ENCODE measurements around the gene NDUFA5.
A peak's percentile ranks its signal among the peaks of the same experiment; 100 is the strongest.

NDUFA5 gene

DNA sequence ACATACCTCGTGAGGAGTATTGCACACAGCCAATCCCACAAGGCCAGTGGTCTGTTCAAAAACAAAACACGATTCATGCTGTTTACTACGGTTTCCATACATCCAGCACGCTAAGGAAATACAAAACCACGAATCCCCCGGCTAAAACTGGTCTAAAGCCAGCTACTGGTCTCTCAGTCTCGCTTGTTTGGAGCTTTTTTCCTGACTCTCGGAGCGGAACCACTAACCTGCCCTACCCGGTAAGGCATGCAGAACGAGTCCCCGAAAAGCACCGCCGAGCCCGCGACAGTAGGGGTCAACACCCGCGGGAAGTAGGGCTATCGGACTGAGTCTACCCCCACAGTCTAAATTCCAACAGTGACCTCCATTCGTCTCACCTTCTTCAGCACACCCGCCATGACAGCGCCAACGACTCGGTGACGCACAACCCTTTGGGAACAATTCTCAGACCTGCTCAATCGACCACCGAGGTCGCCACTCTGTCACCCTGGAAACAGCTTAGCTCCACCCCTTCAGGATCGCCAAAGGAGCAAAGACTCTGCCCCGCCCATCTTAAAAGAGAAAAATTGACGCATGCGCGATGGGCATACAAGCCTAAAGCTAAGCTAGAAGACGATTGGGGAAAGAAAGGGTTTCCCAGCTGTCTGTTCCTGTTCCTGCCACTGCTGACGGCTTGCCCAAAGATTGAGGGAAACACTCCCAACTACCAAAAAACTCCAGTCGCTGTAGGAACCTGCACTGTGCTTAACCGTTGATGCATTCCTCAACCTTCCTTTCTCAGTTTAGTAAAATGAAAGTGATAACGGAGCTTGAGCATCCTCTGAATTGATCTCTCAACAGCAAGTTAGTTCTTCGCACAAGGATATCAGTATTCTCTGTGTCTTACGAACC, at the start of gene NDUFA5:
TSS of gene NDUFA5 (minus strand) at position 421 of the 891 bp plus-strand sequence. CDS start at position 398, 23 bp downstream.
- peak; percentile 100 for DNase-seq (ENCODE audit: low spot score)

GRCh38 chr7:123604739-123605138, 47.1 kb upstream of the NDUFA5 start:
- DNase-seq (ENCODE audit: low spot score): no peak

- DNase-seq (ENCODE audit: low spot score): no peak
Observed at GRCh38 chr7:123602648-123603047, 45.0 kb upstream of the NDUFA5 start.

GRCh38 chr7:123601530-123601929, 43.9 kb upstream of the NDUFA5 start, which contains the start of gene ASB15:
Gene ASB15 (plus strand): TSS chr7:123601821. CDS start chr7:123614503, 12,682 bp downstream.
- DNase-seq (ENCODE audit: low spot score): no peak

DNA sequence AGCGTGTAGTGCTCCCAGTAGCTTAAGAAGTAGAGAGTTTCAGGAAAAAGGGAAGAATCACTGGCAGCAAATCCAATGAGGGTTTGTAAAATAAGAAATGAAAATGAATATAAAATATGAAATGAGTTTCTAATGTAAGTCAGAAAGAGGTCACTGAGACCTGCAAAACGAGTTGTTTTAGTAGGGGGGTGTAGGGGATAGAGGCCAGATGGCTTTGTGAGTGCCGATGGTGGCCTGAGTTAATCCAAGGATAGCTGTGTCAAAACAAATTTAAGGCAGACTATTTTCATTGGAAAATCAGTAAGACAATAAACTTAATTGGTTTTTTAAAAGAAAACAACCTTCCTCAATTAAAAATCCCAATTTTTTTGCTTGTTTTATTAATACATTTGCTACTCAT, 43.3 kb upstream of the NDUFA5 start:
- DNase-seq (ENCODE audit: low spot score): no peak

DNA sequence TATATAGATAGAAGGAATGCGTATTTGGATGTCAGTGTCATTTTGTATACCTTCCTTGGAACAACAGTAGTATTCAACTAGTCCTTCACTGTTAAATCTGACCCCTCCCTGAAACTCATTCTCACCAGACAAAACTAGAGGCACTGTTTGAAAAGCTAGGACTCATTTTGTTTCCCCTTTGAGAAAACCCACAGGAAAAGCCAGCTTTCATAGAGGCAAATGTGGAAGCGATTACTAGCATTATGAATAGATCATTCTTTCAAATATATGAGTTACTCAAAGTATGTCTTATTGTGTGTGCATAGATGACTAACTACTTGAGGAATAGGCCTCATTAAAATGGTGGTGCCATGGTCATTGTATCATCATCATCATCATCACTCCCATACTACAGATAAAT, 42.1 kb upstream of the NDUFA5 start:
- DNase-seq (ENCODE audit: low spot score): no peak

DNA sequence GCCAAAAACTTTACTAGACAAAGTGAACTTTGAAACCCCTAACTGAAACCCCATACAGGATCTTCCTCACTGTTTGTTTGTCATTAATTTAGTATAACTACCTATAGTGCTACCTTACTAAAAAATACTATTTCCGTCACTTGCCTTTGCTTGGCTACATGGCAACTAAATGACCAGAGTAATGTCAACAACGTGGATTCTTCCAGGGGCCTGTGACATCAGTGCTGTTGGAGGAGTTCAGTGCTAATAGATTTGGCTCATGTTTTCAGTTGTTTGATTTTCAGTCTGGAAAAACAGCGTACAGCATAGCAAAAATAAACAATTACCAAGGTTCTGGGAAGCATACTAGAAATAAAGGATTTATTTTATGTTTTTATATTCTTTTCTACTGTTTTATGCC, 41.0 kb upstream of the NDUFA5 start:
- DNase-seq (ENCODE audit: low spot score): no peak

DNA sequence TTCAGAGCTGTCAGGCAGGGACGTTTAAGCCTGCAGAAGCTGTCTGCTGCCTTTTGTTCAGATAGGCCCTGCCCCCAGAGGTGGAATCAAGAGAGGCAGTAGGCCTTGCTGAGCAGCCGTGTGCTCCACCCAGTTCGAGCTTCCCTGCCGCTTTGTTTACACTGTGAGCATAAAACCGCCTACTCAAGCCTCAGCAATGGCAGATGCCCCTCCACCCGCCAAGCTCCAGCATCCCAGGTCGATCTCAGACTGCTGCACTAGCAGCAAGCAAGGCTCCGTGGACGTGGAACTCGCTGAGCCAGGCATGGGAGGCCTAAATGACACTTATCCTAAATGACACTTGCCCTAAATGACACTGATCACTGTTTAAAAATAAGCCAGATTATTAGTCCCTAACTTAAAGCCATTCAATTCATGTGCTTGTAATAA, 37.2 kb upstream of the NDUFA5 start:
- DNase-seq (ENCODE audit: low spot score): no peak

- DNase-seq (ENCODE audit: low spot score): no peak
Observed at GRCh38 chr7:123588376-123588775, 30.8 kb upstream of the NDUFA5 start.

DNA sequence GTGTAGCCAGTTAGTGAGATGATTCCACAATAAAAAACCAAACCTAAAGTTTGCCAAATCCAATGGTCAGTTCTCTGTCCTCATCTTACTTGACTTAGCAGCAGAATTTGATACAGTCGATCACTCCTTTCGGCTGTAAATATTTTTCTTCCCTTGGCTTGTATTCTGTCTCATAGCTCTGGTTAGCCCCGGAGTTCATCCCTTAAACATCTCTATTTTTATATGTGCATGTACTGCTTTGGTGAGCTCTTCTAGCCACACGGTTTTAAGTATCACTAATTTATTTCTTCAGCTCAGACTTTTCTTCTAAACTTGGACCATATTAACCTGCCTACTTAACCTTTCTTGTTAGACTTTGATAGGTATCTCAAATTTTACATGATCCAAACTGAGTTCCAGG, 26.2 kb upstream of the NDUFA5 start:
- no peak for DNase-seq (ENCODE audit: low spot score)

DNA sequence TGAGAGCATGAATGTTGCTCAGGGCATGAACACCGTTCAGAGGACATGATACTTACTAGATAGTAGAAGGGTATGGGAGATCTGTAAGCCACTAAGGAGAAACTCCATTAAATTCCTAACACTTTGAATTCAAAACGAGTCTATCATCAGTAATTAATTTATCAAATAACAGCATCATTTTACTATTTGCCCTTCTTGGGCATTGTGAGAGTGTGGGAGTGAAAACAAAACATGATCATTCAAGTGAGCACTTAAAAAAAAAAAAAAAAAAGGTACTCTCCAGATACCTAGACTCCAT, 23.5 kb upstream of the NDUFA5 start:
- DNase-seq (ENCODE audit: low spot score): no peak

DNA sequence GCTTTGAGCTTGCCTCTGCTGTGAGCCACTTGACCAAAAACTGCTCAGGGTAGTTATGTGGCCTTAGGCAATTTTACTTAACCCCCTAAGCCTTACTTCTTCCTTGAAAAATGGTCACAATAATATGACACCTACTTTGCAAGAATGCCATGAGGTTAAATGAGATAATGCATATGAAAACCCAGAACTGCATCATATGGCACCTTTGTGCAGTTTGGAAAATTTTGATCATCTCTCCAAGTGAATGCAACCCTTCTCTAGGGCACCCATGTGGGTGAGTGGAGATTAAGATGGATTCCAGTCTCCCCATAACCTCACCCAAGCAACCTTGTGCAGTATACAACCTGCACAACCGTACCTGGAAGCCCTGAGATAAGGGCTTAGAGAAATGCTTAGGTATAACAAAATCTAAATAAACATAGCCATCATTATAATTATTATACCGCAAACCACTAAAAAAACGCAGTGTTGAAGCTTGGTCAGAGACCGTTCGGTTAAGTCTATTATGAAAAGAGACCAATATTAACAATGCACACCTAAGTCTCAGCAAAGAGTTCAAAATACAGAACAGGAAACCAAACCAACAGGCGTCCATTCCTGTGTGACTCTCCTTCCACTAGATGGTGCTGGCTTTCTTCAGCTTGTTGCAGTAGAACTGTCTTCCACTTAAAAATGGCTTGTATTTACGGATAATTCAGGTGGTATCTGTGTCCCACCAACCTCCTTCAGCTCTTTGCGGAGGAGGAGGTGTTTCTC, 23.0 kb upstream of the NDUFA5 start:
- peak; percentile 76 for DNase-seq (ENCODE audit: low spot score)

GRCh38 chr7:123579416-123579815, 21.8 kb upstream of the NDUFA5 start:
- DNase-seq (ENCODE audit: low spot score): no peak

DNA sequence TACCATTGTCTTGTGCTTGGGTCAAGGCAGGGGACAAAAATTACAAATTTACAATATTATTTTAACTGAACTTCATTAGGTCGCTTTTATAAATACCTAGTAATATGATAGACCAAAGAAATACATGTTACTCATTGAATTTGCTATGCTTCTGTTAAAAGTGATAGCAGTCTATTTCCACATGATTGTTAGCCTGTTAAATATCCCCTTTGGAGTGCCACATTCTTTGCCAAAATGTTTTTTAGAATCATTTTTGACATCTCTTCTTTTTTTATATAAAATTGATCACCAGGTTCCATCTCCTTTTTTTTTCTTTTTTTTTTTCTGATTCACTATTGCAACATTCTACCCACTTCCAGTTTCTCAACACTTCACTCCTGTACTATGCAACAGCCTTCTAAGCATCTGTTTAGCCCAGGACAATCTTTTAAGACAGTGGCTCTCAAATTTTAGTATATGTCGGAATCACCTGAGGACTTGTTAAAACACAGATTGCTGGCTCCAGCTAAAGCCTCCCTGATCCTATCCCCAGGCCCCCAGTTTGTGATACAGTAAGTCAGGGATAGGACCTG, 16.4 kb upstream of the NDUFA5 start:
- DNase-seq (ENCODE audit: low spot score): no peak

- no peak for DNase-seq (ENCODE audit: low spot score)
Observed at GRCh38 chr7:123573341-123573740, 15.7 kb upstream of the NDUFA5 start.

- DNase-seq (ENCODE audit: low spot score): no peak
Observed at GRCh38 chr7:123571684-123572083, 14.1 kb upstream of the NDUFA5 start.

GRCh38 chr7:123571187-123571586, 13.6 kb upstream of the NDUFA5 start:
- DNase-seq (ENCODE audit: low spot score): no peak

- DNase-seq (ENCODE audit: low spot score): no peak
Observed at GRCh38 chr7:123570390-123571182, 13.0 kb upstream of the NDUFA5 start.

- DNase-seq (ENCODE audit: low spot score): peak; percentile 23
Observed at GRCh38 chr7:123569352-123570010, 11.9 kb upstream of the NDUFA5 start.

DNA sequence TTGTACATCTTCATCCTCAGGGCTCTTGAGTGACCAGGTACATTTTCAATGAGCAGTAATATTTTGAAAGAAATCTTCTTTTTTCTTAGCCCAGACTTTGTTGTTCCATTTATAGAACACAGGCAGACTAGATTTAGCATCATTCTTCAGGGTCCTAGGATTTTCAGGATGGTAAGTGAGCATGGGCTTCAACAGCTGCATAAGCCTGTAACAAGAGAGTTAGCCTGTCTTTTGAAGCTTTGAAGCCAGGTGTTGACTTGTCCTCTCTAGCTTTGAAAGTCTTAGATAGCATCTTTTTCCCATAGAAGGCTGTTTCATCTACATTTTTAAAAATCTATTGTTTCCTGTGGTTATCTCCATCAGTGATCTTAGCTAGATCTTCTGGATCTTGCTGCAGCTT, 4.5 kb upstream of the NDUFA5 start:
- no peak for DNase-seq (ENCODE audit: low spot score)

DNA sequence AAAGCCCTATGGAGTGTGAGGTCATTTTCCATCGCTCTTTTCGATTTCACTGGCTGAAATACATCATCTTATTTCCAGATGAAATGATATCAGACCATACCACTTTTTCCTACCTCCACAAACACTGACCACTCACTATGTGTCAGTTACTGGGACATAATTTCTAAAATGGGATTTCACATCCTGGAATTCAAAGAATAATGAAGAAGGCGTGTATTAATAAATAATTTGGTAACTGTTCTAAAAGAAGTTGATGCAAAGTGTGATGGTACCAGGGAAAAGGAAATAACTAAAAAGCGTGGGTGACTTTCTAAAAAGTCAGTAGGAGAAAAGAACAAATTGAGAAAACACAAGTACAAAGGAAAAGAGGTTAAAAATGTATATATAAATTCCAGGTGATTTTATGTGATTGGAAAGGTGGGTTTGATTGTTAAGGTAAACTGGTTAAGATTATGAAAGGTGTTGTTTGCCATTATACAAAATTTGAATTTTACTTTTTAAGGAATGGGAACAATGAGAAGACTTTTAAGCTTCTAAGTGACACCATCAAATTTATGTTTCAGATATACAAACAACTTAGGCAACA, 764 bp upstream of the NDUFA5 start:
- no peak for DNase-seq (ENCODE audit: low spot score)

All from NAMALWA (cell line).